GM19463 (cell line): ENCODE results near the gene ABLIM2.
"Not testable (repeated sequence)": the region's sequence is repeated elsewhere in the genome, so short reads cannot be mapped to it uniquely, and the experiment has no call there.

Experiments
- ATAC-seq: cut with Tn5 transposase; IDR thresholded peaks from one replicate; pipeline ENCODE4 v1.9.1; 2021; ENCODE audit warnings: mild to moderate bottlenecking, moderate library complexity; ENCODE audit not compliant: unreplicated experiment

ABLIM2 gene

GRCh38 chr4:7924570-7924969, 234.0 kb downstream of the ABLIM2 start:
- ATAC-seq: no peak

GRCh38 chr4:7924163-7924562, 234.4 kb downstream of the ABLIM2 start:
- no peak for ATAC-seq

DNA sequence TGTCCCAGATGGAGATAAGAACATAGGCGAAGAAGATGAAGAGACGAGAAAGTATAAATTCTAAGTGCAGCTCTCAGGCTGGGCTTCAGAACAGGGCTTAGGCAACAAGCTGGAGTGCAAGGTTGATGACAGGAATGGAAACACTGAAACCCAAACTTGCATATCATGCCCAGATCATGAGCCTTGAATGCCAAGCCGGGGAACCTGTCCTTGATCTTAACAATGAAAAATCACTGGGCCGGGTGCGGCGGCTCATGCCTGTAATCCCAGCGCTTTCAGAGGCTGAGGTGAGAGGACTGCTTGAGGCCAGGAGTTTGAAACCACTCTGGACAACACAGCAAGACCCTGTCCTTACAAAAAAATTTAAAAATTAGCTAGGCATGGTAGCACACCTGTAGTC, 236.1 kb downstream of the ABLIM2 start:
- no peak for ATAC-seq

GRCh38 chr4:7918981-7919380, 239.6 kb downstream of the ABLIM2 start:
- ATAC-seq: no peak

GRCh38 chr4:7918187-7918586, 240.4 kb downstream of the ABLIM2 start:
- not testable (repeated sequence) for ATAC-seq

- ATAC-seq: no peak
Measured at GRCh38 chr4:7917669-7918068, 240.9 kb downstream of the ABLIM2 start.

DNA sequence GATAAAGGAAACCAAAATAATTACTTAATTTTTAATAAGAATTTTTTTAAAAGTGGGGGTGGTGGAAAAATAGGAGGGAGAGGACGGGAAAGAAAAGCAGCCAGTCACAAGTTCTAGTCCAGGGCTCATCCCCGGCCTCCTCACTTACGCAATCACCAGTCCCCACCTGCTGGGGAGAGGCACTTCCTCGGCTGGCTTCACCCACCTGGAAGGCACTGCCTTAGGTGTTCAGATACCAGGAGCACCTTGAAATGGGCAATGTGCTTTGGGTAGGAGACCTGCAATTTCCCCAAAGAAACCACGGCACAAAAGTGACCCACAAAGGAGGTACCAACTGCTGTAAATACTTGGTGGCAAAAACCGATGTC, 242.8 kb downstream of the ABLIM2 start:
- no peak for ATAC-seq
